B cell (primary cell): Measurements from ENCODE around the gene PAX1.

ENCODE experiments used
- EZH2 ChIP-seq: IDR thresholded peaks from 2 replicates; pipeline ENCODE4 v1.6.1; 2012; ENCODE audit warnings: borderline replicate concordance, low read depth, mild to moderate bottlenecking, moderate library complexity, low read length; ENCODE audit not compliant: insufficient read depth, poor library complexity, severe bottlenecking
- TF ChIP-seq, protein P1 (sequence below): fragments of 200-600 bp; IDR thresholded peaks from one replicate; pipeline ENCODE4 v1.8.0; 2022; ENCODE audit warnings: antibody characterized with exemption, mild to moderate bottlenecking

DNA sequence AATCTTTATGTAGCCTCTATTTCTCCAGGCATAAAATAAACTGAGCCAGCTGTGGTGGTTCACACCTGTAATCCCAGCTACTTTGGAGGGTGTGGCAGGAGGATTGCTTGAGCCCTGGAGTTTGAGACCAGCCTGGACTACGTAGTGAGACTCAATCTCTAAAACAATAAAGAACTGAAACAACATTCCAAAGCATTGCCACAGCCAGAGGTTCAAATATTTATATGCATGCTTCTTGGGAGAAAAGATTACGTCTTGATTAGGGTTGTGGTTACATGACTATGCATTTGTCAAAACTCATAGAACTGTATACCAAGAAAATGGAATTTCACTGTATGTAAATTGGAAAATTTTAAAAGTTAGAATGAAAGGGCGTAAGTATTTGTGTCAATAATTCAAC, 27.7 kb upstream of the PAX1 start:
- TF ChIP-seq, protein P1, sequence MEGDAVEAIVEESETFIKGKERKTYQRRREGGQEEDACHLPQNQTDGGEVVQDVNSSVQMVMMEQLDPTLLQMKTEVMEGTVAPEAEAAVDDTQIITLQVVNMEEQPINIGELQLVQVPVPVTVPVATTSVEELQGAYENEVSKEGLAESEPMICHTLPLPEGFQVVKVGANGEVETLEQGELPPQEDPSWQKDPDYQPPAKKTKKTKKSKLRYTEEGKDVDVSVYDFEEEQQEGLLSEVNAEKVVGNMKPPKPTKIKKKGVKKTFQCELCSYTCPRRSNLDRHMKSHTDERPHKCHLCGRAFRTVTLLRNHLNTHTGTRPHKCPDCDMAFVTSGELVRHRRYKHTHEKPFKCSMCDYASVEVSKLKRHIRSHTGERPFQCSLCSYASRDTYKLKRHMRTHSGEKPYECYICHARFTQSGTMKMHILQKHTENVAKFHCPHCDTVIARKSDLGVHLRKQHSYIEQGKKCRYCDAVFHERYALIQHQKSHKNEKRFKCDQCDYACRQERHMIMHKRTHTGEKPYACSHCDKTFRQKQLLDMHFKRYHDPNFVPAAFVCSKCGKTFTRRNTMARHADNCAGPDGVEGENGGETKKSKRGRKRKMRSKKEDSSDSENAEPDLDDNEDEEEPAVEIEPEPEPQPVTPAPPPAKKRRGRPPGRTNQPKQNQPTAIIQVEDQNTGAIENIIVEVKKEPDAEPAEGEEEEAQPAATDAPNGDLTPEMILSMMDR: no peak
- no peak for TF ChIP-seq EZH2
